Panc1 (cell line): Measurements from ENCODE around the gene GPBAR1.

Source experiments
- POLR2AphosphoS5 ChIP-seq: IDR thresholded peaks from 2 replicates; pipeline ENCODE4 v1.6.1; 2012; ENCODE audit warnings: mild to moderate bottlenecking, low read depth, low read length, moderate library complexity
- TCF7L2 ChIP-seq: IDR thresholded peaks from 2 replicates; pipeline ENCODE4 v1.6.1; 2011; ENCODE audit warnings: mild to moderate bottlenecking, low read depth, low read length, inconsistent platforms
- TF ChIP-seq, protein P1 (sequence below): fragments of 450-650 bp; IDR thresholded peaks from 2 replicates; pipeline ENCODE4 v1.5.1; 2017; ENCODE audit warnings: mild to moderate bottlenecking

- no peak for TF ChIP-seq POLR2AphosphoS5
- TF ChIP-seq TCF7L2, result no peak
- TF ChIP-seq, protein P1, sequence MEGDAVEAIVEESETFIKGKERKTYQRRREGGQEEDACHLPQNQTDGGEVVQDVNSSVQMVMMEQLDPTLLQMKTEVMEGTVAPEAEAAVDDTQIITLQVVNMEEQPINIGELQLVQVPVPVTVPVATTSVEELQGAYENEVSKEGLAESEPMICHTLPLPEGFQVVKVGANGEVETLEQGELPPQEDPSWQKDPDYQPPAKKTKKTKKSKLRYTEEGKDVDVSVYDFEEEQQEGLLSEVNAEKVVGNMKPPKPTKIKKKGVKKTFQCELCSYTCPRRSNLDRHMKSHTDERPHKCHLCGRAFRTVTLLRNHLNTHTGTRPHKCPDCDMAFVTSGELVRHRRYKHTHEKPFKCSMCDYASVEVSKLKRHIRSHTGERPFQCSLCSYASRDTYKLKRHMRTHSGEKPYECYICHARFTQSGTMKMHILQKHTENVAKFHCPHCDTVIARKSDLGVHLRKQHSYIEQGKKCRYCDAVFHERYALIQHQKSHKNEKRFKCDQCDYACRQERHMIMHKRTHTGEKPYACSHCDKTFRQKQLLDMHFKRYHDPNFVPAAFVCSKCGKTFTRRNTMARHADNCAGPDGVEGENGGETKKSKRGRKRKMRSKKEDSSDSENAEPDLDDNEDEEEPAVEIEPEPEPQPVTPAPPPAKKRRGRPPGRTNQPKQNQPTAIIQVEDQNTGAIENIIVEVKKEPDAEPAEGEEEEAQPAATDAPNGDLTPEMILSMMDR, result no peak
Observed at GRCh38 chr2:218277921-218278320, 17.1 kb downstream of the GPBAR1 start.
